SK-N-SH treated with all-trans-retinoic acid at 6 μM for 48 hours (cell line): ENCODE data around the gene PILRB.

Experiments
- BACH2 ChIP-seq: fragments of 250-450 bp; sonication (Bioruptor Pico); IDR thresholded peaks from 2 replicates; pipeline ENCODE4 v1.9.0; 2021; ENCODE audit warnings: mild to moderate bottlenecking, borderline replicate concordance
- ESRRG ChIP-seq: fragments of 250-450 bp; sonication (Bioruptor Pico); IDR thresholded peaks from 2 replicates; pipeline ENCODE4 v1.6.1; 2021; ENCODE audit warnings: mild to moderate bottlenecking
- GLIS3 ChIP-seq: fragments of 250-450 bp; sonication (Bioruptor Pico); IDR thresholded peaks from 2 replicates; pipeline ENCODE4 v1.5.0; 2020; ENCODE audit warnings: mild to moderate bottlenecking, moderate library complexity
- ISL1 ChIP-seq: fragments of 250-450 bp; sonication (Bioruptor Pico); IDR thresholded peaks from 2 replicates; pipeline ENCODE4 v2.1.2; 2022; ENCODE audit warnings: mild to moderate bottlenecking, moderate library complexity
- OSR1 ChIP-seq: fragments of 250-450 bp; sonication (Bioruptor Pico); IDR thresholded peaks from 2 replicates; pipeline ENCODE4 v1.8.0; 2022; ENCODE audit warnings: moderate library complexity, mild to moderate bottlenecking, inconsistent platforms
- PPARA ChIP-seq: fragments of 250-450 bp; sonication (Bioruptor Pico); IDR thresholded peaks from 2 replicates; pipeline ENCODE4 v1.5.0; 2020; ENCODE audit warnings: mild to moderate bottlenecking, borderline replicate concordance
- ZFP3 ChIP-seq: fragments of 250-450 bp; sonication (Bioruptor Pico); IDR thresholded peaks from 2 replicates; pipeline ENCODE4 v1.5.0; 2020; ENCODE audit warnings: mild to moderate bottlenecking, moderate library complexity
- ZFP30 ChIP-seq: fragments of 450-650 bp; formaldehyde crosslinking; IDR thresholded peaks from 2 replicates; pipeline ENCODE4 v1.5.0; 2022; ENCODE audit warnings: mild to moderate bottlenecking, moderate library complexity
- ZNF565 ChIP-seq: fragments of 450-650 bp; formaldehyde crosslinking; conservative IDR thresholded peaks from 2 replicates; pipeline ENCODE4 v1.5.0; 2020; ENCODE audit warnings: low read depth, mild to moderate bottlenecking, moderate library complexity
- ZNF70 ChIP-seq: fragments of 450-650 bp; formaldehyde crosslinking; IDR thresholded peaks from 2 replicates; pipeline ENCODE4 v1.5.0; 2020; ENCODE audit warnings: mild to moderate bottlenecking, moderate library complexity
- ZNF8 ChIP-seq: fragments of 450-650 bp; formaldehyde crosslinking; IDR thresholded peaks from 2 replicates; pipeline ENCODE4 v1.5.0; 2020; ENCODE audit warnings: mild to moderate bottlenecking, moderate library complexity
- TF ChIP-seq, protein P1 (sequence below): fragments of 250-450 bp; sonication (Bioruptor Pico); IDR thresholded peaks from 2 replicates; pipeline ENCODE4 v1.5.1; 2020; ENCODE audit warnings: low read depth, mild to moderate bottlenecking, moderate library complexity
- TF ChIP-seq, protein P2 (sequence below): fragments of 250-450 bp; sonication (Bioruptor Pico); IDR thresholded peaks from 2 replicates; pipeline ENCODE4 v1.5.0; 2020; ENCODE audit warnings: mild to moderate bottlenecking, moderate library complexity
- TF ChIP-seq, protein P3 (sequence below): fragments of 250-450 bp; sonication (Bioruptor Pico); IDR thresholded peaks from 2 replicates; pipeline ENCODE4 v1.8.0; 2020; ENCODE audit warnings: mild to moderate bottlenecking, moderate library complexity, borderline replicate concordance

DNA sequence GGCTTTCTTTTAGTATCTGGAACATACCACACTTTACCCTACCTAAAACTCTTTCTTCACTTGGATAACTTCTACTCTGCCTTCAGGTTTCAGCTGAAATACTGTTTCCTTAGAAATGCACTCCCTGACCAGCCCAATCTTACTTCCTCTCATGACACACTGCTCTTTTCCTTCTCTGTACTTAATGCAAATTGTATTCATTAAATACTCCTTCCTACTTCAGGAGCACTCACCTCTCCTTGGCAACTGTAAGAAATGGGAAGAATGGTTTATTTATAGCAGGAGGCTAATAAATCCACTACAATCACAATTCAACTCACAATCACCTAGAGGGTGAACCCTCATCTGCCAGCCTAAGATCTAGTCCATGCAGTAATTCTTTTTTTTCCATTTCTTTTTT, 55.4 kb downstream of the PILRB start:
- TF ChIP-seq ZFP30 (CRISPR knock-in tag), result no peak
- no peak for TF ChIP-seq ZNF8 (CRISPR knock-in tag)
- TF ChIP-seq PPARA (CRISPR knock-in tag), result no peak
- no peak for TF ChIP-seq ZNF70 (CRISPR knock-in tag)
- TF ChIP-seq OSR1, result no peak
- TF ChIP-seq, protein P1, sequence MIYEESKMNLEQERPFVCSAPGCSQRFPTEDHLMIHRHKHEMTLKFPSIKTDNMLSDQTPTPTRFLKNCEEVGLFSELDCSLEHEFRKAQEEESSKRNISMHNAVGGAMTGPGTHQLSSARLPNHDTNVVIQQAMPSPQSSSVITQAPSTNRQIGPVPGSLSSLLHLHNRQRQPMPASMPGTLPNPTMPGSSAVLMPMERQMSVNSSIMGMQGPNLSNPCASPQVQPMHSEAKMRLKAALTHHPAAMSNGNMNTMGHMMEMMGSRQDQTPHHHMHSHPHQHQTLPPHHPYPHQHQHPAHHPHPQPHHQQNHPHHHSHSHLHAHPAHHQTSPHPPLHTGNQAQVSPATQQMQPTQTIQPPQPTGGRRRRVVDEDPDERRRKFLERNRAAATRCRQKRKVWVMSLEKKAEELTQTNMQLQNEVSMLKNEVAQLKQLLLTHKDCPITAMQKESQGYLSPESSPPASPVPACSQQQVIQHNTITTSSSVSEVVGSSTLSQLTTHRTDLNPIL, result no peak
- TF ChIP-seq ISL1, result no peak
- TF ChIP-seq BACH2, result no peak
- TF ChIP-seq, protein P2, sequence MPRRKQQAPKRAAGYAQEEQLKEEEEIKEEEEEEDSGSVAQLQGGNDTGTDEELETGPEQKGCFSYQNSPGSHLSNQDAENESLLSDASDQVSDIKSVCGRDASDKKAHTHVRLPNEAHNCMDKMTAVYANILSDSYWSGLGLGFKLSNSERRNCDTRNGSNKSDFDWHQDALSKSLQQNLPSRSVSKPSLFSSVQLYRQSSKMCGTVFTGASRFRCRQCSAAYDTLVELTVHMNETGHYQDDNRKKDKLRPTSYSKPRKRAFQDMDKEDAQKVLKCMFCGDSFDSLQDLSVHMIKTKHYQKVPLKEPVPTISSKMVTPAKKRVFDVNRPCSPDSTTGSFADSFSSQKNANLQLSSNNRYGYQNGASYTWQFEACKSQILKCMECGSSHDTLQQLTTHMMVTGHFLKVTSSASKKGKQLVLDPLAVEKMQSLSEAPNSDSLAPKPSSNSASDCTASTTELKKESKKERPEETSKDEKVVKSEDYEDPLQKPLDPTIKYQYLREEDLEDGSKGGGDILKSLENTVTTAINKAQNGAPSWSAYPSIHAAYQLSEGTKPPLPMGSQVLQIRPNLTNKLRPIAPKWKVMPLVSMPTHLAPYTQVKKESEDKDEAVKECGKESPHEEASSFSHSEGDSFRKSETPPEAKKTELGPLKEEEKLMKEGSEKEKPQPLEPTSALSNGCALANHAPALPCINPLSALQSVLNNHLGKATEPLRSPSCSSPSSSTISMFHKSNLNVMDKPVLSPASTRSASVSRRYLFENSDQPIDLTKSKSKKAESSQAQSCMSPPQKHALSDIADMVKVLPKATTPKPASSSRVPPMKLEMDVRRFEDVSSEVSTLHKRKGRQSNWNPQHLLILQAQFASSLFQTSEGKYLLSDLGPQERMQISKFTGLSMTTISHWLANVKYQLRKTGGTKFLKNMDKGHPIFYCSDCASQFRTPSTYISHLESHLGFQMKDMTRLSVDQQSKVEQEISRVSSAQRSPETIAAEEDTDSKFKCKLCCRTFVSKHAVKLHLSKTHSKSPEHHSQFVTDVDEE (CRISPR knock-in tag), result no peak
- no peak for TF ChIP-seq ZNF565 (CRISPR knock-in tag)
- TF ChIP-seq ZFP3 (CRISPR knock-in tag), result no peak
- TF ChIP-seq GLIS3 (CRISPR knock-in tag), result no peak
- TF ChIP-seq, protein P3, sequence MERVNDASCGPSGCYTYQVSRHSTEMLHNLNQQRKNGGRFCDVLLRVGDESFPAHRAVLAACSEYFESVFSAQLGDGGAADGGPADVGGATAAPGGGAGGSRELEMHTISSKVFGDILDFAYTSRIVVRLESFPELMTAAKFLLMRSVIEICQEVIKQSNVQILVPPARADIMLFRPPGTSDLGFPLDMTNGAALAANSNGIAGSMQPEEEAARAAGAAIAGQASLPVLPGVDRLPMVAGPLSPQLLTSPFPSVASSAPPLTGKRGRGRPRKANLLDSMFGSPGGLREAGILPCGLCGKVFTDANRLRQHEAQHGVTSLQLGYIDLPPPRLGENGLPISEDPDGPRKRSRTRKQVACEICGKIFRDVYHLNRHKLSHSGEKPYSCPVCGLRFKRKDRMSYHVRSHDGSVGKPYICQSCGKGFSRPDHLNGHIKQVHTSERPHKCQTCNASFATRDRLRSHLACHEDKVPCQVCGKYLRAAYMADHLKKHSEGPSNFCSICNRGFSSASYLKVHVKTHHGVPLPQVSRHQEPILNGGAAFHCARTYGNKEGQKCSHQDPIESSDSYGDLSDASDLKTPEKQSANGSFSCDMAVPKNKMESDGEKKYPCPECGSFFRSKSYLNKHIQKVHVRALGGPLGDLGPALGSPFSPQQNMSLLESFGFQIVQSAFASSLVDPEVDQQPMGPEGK (CRISPR knock-in tag), result no peak
- TF ChIP-seq ESRRG (CRISPR knock-in tag), result no peak
